GM18526 (cell line): Measurements from ENCODE around the gene BCL11A.

Experiments
- POLR2A ChIP-seq: IDR thresholded peaks from 3 replicates; pipeline ENCODE4 v1.6.1; 2011; ENCODE audit not compliant: insufficient read length; ENCODE audit errors: extremely low read depth

Gene BCL11A

GRCh38 chr2:60480089-60480773 lies 73.2 kb downstream of the BCL11A start:
- TF ChIP-seq POLR2A, result no peak

- TF ChIP-seq POLR2A, result no peak
Observed at GRCh38 chr2:60479226-60480088, 74.0 kb downstream of the BCL11A start.

GRCh38 chr2:60478660-60479059 lies 74.8 kb downstream of the BCL11A start:
- TF ChIP-seq POLR2A, result no peak

- TF ChIP-seq POLR2A, result no peak
Observed at GRCh38 chr2:60476206-60476954, 77.1 kb downstream of the BCL11A start.

- TF ChIP-seq POLR2A, result no peak
Observed at GRCh38 chr2:60475123-60475830, 78.2 kb downstream of the BCL11A start.

- TF ChIP-seq POLR2A, result no peak
Observed at GRCh38 chr2:60474301-60474700, 79.2 kb downstream of the BCL11A start.

- no peak for TF ChIP-seq POLR2A
Observed at GRCh38 chr2:60473546-60473945, 79.9 kb downstream of the BCL11A start.

GRCh38 chr2:60472663-60473289 lies 80.7 kb downstream of the BCL11A start:
- no peak for TF ChIP-seq POLR2A

- no peak for TF ChIP-seq POLR2A
Observed at GRCh38 chr2:60472041-60472440, 81.4 kb downstream of the BCL11A start.

GRCh38 chr2:60470340-60470739 lies 83.1 kb downstream of the BCL11A start:
- TF ChIP-seq POLR2A, result no peak

GRCh38 chr2:60469536-60470317 lies 83.7 kb downstream of the BCL11A start:
- TF ChIP-seq POLR2A, result no peak

GRCh38 chr2:60468382-60469085 lies 84.9 kb downstream of the BCL11A start:
- TF ChIP-seq POLR2A, result no peak

GRCh38 chr2:60466161-60466702 lies 87.2 kb downstream of the BCL11A start:
- TF ChIP-seq POLR2A, result no peak
